ENCODE data around the gene SOAT2. TPM values are rescaled to one million over a fixed set of nuclear protein-coding genes. Genes with fewer than 3 reads are reported as not detected.

SOAT2 gene
- total and polyA plus RNA-seq, 4 donors: 0.48 to 9.4 (median 1.3) TPM

- TF ChIP-seq ZBTB33 (IDR thresholded peaks at IDR 0.05) (no peak), YY1 (IDR thresholded peaks at IDR 0.05) (no peak), RXRA (IDR thresholded peaks at IDR 0.05) (no peak), FOXA2 (IDR thresholded peaks at IDR 0.05) (no peak), FOXA1 (IDR thresholded peaks at IDR 0.05) (no peak), EGR1 (IDR thresholded peaks at IDR 0.05; ENCODE audit: low read depth in 2 of 2) (no peak), GABPA (IDR thresholded peaks at IDR 0.05 in 1 of 2, conservative IDR thresholded peaks at IDR 0.05 in 1 of 2) (no peak), SP1 (IDR thresholded peaks at IDR 0.05) (no peak)
- TF ChIP-seq, protein P1, sequence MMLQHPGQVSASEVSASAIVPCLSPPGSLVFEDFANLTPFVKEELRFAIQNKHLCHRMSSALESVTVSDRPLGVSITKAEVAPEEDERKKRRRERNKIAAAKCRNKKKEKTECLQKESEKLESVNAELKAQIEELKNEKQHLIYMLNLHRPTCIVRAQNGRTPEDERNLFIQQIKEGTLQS (IDR thresholded peaks at IDR 0.05): no peak
Observed at GRCh38 chr12:53060721-53061276, 42.5 kb upstream of the SOAT2 start (continued).

- Histone ChIP-seq H3K36me3 (ENCODE audit: control insufficient read depth in 4 of 4, insufficient read depth in 3 of 4, low read depth in 1 of 4, low read length in 3 of 4) (peaks cover 3 to 44% (median 28%) of the 10 kb centered on the region in 4 donors), H3K9me3 (ENCODE audit: control insufficient read depth in 4 of 4, low read length in 3 of 4) (no peaks in the 10 kb centered on the region), H3K4me3 (ENCODE audit: low read depth in 1 of 3, low read length in 3 of 3) (no peak overlapping the region), H3K27ac (ENCODE audit: low read depth in 1 of 2, low read length in 2 of 2) (peak overlapping the region; percentile 63 to 71), H3K9ac (ENCODE audit: low read depth in 1 of 2, low read length in 2 of 2) (no peak overlapping the region), H3K27me3 (ENCODE audit: control insufficient read depth in 4 of 4, insufficient read depth in 4 of 4, low read length in 3 of 4) (no peaks in the 10 kb centered on the region), H3K4me1 (ENCODE audit: control insufficient read depth in 4 of 4, insufficient read depth in 4 of 4, low read length in 3 of 4) (peaks cover 18 to 44% (median 30%) of the 10 kb centered on the region in 4 donors)
- DNase-seq (ENCODE audit: low spot score): peak; percentile 79
- 25% methylated on average over 5 of the region's 5 CpGs for WGBS
- peak; percentile 22 to 30 for TF ChIP-seq JUND (IDR thresholded peaks at IDR 0.05)
- peak; percentile 97 for TF ChIP-seq FOXA1 (IDR thresholded peaks at IDR 0.05)
- peak in 1 of 2 donors; percentile 44 for TF ChIP-seq GABPA (IDR thresholded peaks at IDR 0.05 in 1 of 2, conservative IDR thresholded peaks at IDR 0.05 in 1 of 2)
- TF ChIP-seq REST (IDR thresholded peaks at IDR 0.05): peak; percentile 27
- TF ChIP-seq, protein P1 (IDR thresholded peaks at IDR 0.05): no peak
- peak; percentile 57 to 76 for TF ChIP-seq HNF4A (conservative IDR thresholded peaks at IDR 0.05)
- TF ChIP-seq SP1 (IDR thresholded peaks at IDR 0.05): peak; percentile 58
- no peak for TF ChIP-seq NR2F2 (IDR thresholded peaks at IDR 0.05)
- no peak for TF ChIP-seq TAF1 (conservative IDR thresholded peaks at IDR 0.05)
- peak; percentile 97 for TF ChIP-seq FOXA2 (IDR thresholded peaks at IDR 0.05)
- TF ChIP-seq ZBTB33 (IDR thresholded peaks at IDR 0.05): no peak
- TF ChIP-seq YY1 (IDR thresholded peaks at IDR 0.05): peak; percentile 38
- TF ChIP-seq, protein P2, sequence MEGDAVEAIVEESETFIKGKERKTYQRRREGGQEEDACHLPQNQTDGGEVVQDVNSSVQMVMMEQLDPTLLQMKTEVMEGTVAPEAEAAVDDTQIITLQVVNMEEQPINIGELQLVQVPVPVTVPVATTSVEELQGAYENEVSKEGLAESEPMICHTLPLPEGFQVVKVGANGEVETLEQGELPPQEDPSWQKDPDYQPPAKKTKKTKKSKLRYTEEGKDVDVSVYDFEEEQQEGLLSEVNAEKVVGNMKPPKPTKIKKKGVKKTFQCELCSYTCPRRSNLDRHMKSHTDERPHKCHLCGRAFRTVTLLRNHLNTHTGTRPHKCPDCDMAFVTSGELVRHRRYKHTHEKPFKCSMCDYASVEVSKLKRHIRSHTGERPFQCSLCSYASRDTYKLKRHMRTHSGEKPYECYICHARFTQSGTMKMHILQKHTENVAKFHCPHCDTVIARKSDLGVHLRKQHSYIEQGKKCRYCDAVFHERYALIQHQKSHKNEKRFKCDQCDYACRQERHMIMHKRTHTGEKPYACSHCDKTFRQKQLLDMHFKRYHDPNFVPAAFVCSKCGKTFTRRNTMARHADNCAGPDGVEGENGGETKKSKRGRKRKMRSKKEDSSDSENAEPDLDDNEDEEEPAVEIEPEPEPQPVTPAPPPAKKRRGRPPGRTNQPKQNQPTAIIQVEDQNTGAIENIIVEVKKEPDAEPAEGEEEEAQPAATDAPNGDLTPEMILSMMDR (IDR thresholded peaks at IDR 0.05; ENCODE audit: low read depth, low read length, missing input control): no peak
- no peak for TF ChIP-seq MAX (IDR thresholded peaks at IDR 0.05)
- no peak for TF ChIP-seq HNF4G (IDR thresholded peaks at IDR 0.05)
- peak; percentile 32 to 52 for TF ChIP-seq RAD21 (IDR thresholded peaks at IDR 0.05)
- TF ChIP-seq RXRA (IDR thresholded peaks at IDR 0.05): peak; percentile 93 to 96
- TF ChIP-seq EGR1 (IDR thresholded peaks at IDR 0.05; ENCODE audit: low read depth in 2 of 2): no peak
Observed at GRCh38 chr12:53061404-53062010, 41.8 kb upstream of the SOAT2 start.
